ENCODE measurements around the gene ECHS1. TPM values are rescaled to one million over a fixed set of nuclear protein-coding genes. Genes with fewer than 3 reads are reported as not detected.

The ECHS1 gene
- total and polyA plus RNA-seq, 2 of the 8 experiments (the other 6 are each of a cell fraction or from before 2014, with no cell fraction given): 41.7 to 101 TPM

GRCh38 chr10:133361227-133361626 lies 11.9 kb downstream of the ECHS1 start:
- H3K27ac ChIP-seq (ENCODE audit: low read depth, low read length): no peak overlapping the region
- H4K91ac ChIP-seq (replicated peaks; ENCODE audit: insufficient read length, low read length): no peak overlapping the region
- DNase-seq (ENCODE audit: low read depth in 1 of 2, low spot score in 2 of 2) (no peak), FAIRE-seq (no peak)
- H2BK12ac ChIP-seq (ENCODE audit: low read depth, low read length): no peak overlapping the region
- no peak overlapping the region for H3K4me2 ChIP-seq (ENCODE audit: insufficient read depth in 1 of 2, low read depth in 2 of 2, low read length in 2 of 2)
- no peak overlapping the region for H3K23ac ChIP-seq (ENCODE audit: insufficient read length)
- H3K9ac ChIP-seq (replicated peaks in 1 of 4; ENCODE audit: extremely low read depth in 1 of 4, low read depth in 3 of 4, low read length in 3 of 4): no peak overlapping the region
- H4K5ac ChIP-seq (ENCODE audit: insufficient read length, low read depth, low read length): no peak overlapping the region
- peaks cover 13 to 32% (median 26%) of the 10 kb centered on the region in 4 experiments for H3K36me3 ChIP-seq (ENCODE audit: control insufficient read depth in 2 of 4, insufficient read depth in 4 of 4, low read length in 3 of 4)
- no peaks in the 10 kb centered on the region for H3K79me1 ChIP-seq (ENCODE audit: low read depth, low read length)
- H3K4me1 ChIP-seq (replicated peaks in 1 of 4; ENCODE audit: control insufficient read depth in 3 of 4, insufficient read depth in 4 of 4, low read length in 3 of 4): peaks cover 0 to 6% (median 3%) of the 10 kb centered on the region in 4 experiments; a peak in 3 of 7 replicates
- no peak overlapping the region for H3K4ac ChIP-seq (replicated peaks; ENCODE audit: insufficient read length, low read depth, low read length)
- H3K79me2 ChIP-seq (ENCODE audit: control insufficient read depth in 1 of 2, insufficient read depth in 2 of 2, low read length in 2 of 2): no peaks in the 10 kb centered on the region
- no peaks in the 10 kb centered on the region for H3K9me3 ChIP-seq (ENCODE audit: insufficient read depth in 2 of 2, low read depth in 1 of 2, low read length in 1 of 2)
- TF ChIP-seq SP4 (IDR thresholded peaks at IDR 0.05; ENCODE audit: low read length) (no peak), CTBP2 (IDR thresholded peaks at IDR 0.05; ENCODE audit: borderline replicate concordance, insufficient read depth, insufficient read length, low read length) (no peak), NANOG (IDR thresholded peaks at IDR 0.05; ENCODE audit: insufficient read depth, low read depth, low read length, poor library complexity, severe bottlenecking) (no peak), JUN (IDR thresholded peaks at IDR 0.05; ENCODE audit: low read depth, low read length) (no peak), BACH1 (IDR thresholded peaks at IDR 0.05; ENCODE audit: low read length) (no peak), CBX5 (IDR thresholded peaks at IDR 0.05; ENCODE audit: low read depth, low read length) (no peak), FOSL1 (IDR thresholded peaks at IDR 0.05; ENCODE audit: insufficient read depth, low read depth, low read length) (no peak), EP300 (IDR thresholded peaks at IDR 0.05; ENCODE audit: borderline replicate concordance in 1 of 2, low read depth in 2 of 2, low read length in 2 of 2) (no peak), POLR2A (IDR thresholded peaks at IDR 0.05; ENCODE audit: control extremely low read depth in 1 of 2, low read depth in 2 of 2, low read length in 2 of 2) (no peak), MAFK (IDR thresholded peaks at IDR 0.05; ENCODE audit: low read depth, low read length) (no peak), POLR2AphosphoS5 (IDR thresholded peaks at IDR 0.05; ENCODE audit: low read depth, low read length) (no peak), JUND (IDR thresholded peaks at IDR 0.05; ENCODE audit: low read length) (no peak)
- TF ChIP-seq, protein P1, sequence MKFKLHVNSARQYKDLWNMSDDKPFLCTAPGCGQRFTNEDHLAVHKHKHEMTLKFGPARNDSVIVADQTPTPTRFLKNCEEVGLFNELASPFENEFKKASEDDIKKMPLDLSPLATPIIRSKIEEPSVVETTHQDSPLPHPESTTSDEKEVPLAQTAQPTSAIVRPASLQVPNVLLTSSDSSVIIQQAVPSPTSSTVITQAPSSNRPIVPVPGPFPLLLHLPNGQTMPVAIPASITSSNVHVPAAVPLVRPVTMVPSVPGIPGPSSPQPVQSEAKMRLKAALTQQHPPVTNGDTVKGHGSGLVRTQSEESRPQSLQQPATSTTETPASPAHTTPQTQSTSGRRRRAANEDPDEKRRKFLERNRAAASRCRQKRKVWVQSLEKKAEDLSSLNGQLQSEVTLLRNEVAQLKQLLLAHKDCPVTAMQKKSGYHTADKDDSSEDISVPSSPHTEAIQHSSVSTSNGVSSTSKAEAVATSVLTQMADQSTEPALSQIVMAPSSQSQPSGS (IDR thresholded peaks at IDR 0.05; ENCODE audit: low read length): no peak
- no peak overlapping the region for H2BK20ac ChIP-seq (ENCODE audit: low read length)
- no peak overlapping the region for H3K56ac ChIP-seq (replicated peaks; ENCODE audit: insufficient read length, low read depth, low read length)
- no peak overlapping the region for H4K8ac ChIP-seq (ENCODE audit: extremely low read depth, insufficient read depth, low read length)
- H2BK15ac ChIP-seq (ENCODE audit: low read length): no peak overlapping the region
- H4K20me1 ChIP-seq (replicated peaks in 1 of 2; ENCODE audit: control insufficient read depth in 1 of 2, insufficient read depth in 2 of 2, low read length in 2 of 2): peaks cover 4 to 10% of the 10 kb centered on the region in 2 experiments
- no peak overlapping the region for H3K4me3 ChIP-seq (ENCODE audit: extremely low read depth in 1 of 4, insufficient read depth in 2 of 4, low read depth in 3 of 4, low read length in 4 of 4)
- H2AFZ ChIP-seq (ENCODE audit: low read length): no peak overlapping the region
- POLR2A ChIA-PET (ENCODE audit: partially characterized antibody): interaction anchor here (1.3 to 3.0 kb wide), 8 partner anchors 9 to 34 kb away, joined by 3 to 12 read pairs (median 8); partner anchors contain the start of genes ECHS1, PAOX and PRAP1
- H2BK120ac ChIP-seq (replicated peaks; ENCODE audit: low read depth, low read length): no peak overlapping the region
- 88% methylated on average over 5 of the region's 5 CpGs; no CpG with 5 or more reads in 1 of the 2 experiments for WGBS, 2 experiments (ENCODE audit: extremely low coverage in 1 of 2, insufficient coverage in 1 of 2, insufficient read length in 1 of 2, insufficient replicate concordance in 2 of 2, low coverage in 1 of 2, low lambda C conversion rate in 2 of 2, missing lambda C conversion rate in 1 of 2)
- H2AK5ac ChIP-seq (ENCODE audit: low read depth, low read length): no peak overlapping the region
- CTCF ChIA-PET (ENCODE audit: partially characterized antibody): interaction anchor here (0.7 to 2.5 kb wide), 10 partner anchors 9 to 53 kb away, joined by 3 to 13 read pairs (median 5); partner anchors contain the start of gene PRAP1
- no peak overlapping the region for H3K14ac ChIP-seq (ENCODE audit: insufficient read length)
- peaks cover 0 to 19% (median 7%) of the 10 kb centered on the region in 4 experiments; a peak in 5 of 7 replicates for H3K27me3 ChIP-seq (replicated peaks in 1 of 4; ENCODE audit: control insufficient read depth in 3 of 4, extremely low read depth in 1 of 4, insufficient read depth in 3 of 4, low read length in 3 of 4)
- H3K23me2 ChIP-seq (ENCODE audit: low read depth, low read length): peaks cover 6% of the 10 kb centered on the region; the same call in 1 of the 2 replicates
- H2BK5ac ChIP-seq (ENCODE audit: low read depth, low read length): no peak overlapping the region
- H3K18ac ChIP-seq (ENCODE audit: extremely low read depth, low read length): no peak overlapping the region
